HG03108 (cell line): Measurements from ENCODE around the gene CAPN8.

ENCODE experiments used
- ATAC-seq: cut with Tn5 transposase; IDR thresholded peaks from one replicate; pipeline ENCODE4 v1.9.1; 2021; ENCODE audit warnings: moderate library complexity; ENCODE audit not compliant: unreplicated experiment

The CAPN8 gene

DNA sequence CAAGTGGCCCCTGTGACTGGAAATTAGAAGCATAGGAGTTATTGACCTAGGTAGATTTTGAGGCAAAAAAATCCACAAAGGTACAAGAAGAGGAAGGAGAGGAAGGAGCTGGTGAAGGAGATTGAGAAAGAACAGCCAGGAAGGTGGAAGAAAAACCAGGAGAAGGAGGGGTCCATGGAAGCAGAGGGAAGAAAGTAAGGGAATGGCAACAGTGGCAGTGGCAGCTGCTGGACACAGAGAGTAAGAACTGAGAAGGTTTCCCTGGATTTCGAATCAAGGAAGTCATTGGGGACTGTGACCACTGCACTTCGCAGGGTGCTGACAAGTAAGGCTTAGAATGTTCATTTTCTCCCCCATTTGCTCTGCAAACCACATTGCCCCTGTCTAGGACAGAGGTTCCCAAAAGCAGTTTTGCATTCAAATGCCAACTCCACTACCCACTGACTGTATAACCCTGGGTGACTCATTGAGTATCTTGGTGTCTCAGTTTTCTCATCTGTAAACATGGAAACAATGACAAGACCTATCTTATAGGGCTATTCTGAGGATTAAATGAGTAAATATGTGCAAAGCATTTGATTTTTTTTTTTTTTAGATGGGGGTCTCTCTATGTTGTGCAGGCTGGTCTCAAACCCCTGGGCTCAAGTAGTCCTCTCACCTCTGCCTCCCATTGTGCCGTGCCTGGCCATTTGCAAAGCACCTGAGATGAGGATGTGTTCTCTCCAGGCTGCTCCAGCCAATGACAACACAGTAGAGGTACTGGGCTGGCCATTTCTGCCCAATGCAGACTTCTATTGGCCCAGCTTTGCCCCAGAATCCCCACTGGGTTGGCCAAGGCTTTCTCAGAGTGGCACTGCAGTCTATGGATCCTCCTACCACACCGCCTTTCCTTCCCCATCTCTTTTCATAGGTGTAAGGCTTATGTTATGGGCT is 37.5 kb upstream of the CAPN8 start:
- no peak for ATAC-seq

- ATAC-seq: no peak
These were observed 35.6 kb upstream of the CAPN8 start for GRCh38 chr1:223700942-223701637.

DNA sequence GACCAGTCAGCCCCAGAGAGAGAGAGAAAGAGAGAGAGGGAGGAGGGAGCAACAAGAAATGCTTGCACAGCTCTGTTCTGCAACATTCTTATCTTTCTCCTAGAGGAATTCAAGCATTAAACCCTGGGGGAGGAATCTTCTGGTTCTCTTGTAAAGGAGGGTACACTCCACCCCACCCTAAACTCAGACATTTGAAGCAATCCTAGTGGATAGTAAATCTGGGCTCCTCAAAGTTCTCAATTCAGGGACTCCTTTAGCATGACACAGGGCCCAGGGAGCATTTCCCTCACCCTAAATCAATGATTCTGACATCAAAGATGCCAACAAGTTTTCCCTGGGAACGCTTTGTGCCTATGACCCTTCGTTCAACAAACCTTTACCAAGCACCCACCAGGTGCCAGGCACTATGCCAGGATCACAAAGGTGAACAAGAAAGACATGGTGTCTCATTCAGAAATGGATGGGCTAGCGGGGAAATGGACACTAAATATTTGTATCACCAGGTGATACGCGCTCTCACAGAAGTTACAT is 35.0 kb upstream of the CAPN8 start:
- ATAC-seq: no peak

GRCh38 chr1:223695941-223696340 is 30.4 kb upstream of the CAPN8 start:
- no peak for ATAC-seq

DNA sequence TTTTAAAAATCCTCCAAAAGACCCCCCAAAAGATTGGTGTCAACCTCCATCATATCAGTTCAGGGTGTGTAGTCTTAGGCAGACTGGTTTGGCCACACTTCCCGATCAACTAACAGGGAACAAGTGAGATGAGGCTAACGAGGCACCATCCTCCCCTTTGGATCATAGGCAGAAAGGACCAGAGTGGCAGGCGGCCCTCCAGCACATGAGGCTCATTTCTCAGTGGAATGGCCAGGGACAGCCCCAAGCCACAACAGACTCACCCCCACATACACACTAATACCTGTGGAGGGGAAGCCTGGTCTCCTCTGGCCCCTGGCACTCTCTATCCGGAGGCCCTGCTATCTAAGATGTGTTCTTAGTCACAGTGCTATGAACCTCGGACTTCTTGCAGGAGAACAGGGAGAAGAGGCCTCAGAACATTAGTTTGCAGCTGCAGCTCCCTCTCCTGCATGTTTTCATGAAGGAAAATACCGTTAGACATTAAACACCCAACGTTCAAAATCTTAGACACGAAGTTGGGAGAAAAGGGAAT is 29.6 kb upstream of the CAPN8 start:
- no peak for ATAC-seq

- no peak for ATAC-seq
These were observed 25.6 kb upstream of the CAPN8 start for GRCh38 chr1:223691121-223691520.

DNA sequence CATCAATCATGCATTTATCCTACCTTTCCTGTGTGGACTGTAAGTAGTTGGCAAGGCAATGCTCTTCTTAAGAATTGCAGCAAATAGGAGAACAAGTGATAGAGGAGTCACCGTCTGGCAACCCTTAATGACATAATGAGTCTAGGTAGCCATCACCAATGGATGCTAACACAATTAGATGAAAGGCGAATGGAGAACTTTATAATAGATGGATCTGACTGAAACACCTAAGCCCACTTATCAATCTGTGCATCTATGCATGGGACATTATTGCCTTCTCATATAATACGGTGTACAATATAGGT is 18.9 kb upstream of the CAPN8 start:
- no peak for ATAC-seq

DNA sequence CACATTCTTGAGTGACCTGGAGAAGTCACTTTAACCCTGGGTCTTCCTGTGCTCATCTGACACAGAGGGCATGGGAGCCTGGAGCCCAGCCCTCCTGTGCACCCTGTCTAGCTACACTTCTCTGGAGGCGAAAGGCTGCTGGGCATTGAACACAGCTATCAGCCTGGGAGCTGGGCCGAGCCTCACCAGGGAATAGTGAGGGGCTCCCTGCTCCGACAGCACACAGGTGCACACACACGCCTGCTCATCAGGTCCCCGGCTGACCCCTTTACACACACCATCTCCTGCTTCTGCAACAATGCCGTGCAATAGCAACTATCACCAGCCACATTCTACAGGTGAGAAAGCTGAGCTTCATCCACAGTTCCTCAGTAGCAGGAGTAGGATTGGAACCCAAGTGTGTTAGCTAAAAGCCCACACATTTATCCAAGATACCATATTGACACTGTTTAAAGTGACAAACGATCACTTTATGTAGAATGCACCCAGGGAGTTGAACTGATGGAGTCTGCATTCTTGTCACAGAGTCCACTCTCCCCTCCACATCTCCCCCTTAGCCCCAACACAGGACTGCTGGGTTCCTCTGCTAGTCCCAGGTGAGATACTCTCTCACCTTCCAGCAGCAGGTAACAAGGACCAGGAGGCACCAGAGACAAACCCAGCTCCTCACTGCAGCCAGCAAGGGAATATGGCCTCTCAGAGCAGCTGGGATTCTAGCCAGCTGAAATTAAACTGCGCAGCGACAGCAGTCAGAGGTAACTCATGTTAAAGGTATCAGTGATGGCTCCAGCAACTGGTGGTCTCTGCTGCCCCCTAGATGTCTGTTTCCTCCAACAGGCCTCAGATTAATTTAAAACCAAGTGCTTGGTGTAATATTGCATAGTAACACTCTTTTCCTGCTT is 18.3 kb upstream of the CAPN8 start:
- ATAC-seq: no peak

DNA sequence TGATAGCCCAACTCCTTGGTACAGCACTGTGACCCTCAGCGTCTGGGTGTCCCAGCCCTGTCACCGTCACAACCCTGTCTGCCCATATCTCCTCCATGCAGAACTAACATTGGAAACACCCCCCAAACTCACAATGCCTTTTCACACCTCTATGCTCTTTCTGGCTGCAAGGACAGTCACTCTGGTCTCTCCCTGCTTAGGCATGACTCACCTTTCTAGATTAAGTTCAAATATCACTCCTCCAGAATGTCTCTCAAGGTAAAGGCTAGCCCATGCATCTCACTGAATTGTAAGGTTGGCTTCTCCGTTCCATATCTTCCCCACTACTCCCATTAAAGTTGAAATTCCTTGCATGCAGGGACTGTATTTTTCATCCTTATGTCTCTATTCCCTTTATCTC is 17.0 kb upstream of the CAPN8 start:
- ATAC-seq: no peak

DNA sequence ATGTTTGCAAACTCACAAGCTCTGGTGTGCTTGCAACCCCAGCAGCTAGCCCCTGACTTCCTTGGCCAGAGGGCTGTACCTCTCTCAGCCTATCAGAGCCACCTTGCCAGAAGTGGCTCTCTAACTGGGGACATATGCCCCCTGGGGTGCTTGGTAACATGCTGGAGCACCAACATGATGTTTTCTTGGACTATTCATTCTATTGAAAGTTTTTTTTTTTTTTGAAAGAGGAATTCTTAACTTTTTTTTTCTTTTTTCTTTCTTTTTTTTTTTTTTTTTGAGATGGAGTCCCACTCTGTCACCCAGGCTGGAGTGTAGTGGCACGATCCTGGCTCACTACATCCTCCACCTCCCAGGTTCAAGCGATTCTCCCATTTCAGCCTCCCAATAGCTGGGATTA is 14.7 kb upstream of the CAPN8 start:
- ATAC-seq: no peak

DNA sequence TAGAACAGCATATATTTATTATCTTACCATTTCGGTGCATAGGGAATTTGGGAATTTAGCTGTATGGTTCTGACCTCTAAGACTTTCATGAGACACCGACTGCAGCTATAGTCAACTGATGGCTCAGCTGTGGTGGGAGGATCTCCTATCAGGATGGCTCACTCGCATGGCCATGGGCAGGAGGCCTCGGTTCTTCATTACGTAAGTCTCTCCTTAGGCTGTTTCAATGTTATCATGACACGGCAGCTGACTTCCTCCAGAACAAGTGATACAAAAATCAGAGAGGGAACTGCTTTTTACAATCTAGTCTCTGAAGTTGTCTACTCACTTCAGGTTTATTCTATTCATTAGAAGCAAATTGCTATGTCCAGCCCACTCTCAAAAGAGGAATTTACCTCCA is 13.3 kb upstream of the CAPN8 start:
- no peak for ATAC-seq

DNA sequence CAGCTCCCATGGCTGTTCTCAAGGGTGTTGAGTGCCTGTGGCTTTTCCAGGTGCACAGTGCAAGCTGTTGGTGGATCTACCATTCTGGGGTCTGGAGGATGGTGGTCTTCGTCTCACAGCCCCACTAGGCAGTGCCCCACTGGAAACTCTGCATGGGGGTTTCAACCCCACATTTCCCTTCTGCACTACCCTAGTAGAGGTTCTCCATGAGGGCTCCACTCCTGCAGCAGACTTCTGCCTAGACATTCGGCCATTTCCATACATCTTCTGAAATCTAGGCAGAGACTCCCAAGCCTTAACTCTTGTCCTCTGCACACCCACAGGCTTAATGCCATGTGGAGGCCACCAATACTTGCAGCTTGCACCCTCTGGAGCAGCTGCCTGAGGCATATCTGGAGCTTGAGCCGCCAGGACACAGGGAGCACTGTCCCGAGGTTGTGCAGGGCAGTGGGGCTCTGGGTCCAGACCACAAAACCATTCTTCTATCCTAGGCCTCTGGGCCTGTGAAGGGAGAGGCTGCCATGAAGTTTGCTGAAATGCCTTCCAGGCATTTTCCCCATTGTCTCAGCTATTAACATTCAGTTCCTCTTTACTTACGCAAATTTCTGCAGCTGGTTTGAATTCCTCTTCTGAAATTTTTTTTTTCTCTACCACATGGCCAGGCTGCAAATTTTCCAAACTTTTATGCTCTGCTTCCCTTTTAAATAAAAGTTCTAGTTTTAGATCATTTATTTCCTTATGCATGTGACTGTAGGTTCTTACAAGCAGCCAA is 8.8 kb upstream of the CAPN8 start:
- no peak for ATAC-seq

DNA sequence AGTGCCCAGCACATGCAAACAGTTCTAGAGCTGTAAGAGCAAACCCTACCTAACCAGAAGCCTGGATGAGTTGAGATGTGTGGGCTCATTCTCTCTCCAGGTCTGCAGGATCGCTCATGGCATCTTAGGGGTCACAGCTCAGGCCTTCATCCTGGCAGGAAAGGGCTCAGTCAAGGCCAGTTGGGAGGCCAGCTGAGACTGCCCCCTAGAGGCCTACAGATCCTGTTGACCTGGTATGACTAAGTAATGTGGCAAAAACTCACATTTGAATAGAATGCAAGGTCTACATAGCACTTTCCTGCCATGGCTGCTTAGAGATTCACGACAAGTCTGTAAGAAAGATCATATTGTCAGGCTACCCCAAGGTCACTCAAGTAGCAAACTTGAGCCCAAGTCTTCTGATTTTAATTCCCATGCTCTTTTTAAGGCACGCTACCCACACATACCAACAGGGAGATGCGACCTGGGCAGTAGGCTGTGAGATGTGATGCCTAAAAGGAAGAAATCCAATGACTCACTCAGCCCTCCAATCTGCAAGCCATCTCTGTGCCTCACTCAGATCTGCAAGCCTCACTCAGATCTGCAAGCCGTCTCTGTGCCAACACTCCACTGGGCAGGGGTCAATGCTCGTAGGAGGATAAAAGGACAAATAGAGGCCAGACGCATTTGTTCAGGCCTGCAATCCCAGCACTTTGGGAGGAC is 5.1 kb upstream of the CAPN8 start:
- no peak for ATAC-seq

GRCh38 chr1:223669003-223669795 is 3.7 kb upstream of the CAPN8 start:
- no peak for ATAC-seq

GRCh38 chr1:223667484-223668182 is 2.1 kb upstream of the CAPN8 start:
- no peak for ATAC-seq

GRCh38 chr1:223664106-223664505 is 1.4 kb downstream of the CAPN8 start:
- ATAC-seq: no peak

GRCh38 chr1:223662943-223663342 is 2.6 kb downstream of the CAPN8 start:
- no peak for ATAC-seq

DNA sequence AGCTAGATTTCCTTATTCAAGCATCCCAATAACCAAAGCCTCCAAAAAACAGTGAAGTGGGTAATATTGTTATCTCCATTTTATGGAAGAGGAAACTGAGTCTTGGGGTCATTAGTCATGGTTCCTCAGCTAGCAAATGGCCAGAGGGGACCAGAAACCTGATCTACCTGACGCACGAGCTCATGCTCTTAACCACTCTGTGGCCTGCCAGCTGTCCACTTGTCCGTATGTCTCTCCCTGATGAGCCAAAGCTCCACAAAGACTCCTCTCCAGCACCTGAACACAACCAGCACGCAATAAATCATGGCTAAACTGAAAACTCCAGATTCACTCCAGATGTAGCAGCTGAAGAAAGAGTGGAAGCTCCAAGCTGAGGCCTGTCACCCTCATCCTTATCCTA is 5.8 kb downstream of the CAPN8 start:
- ATAC-seq: no peak
